Stomach (tissue), 9 donors: ENCODE data around the gene HLA-A. TPM values are rescaled to one million over a fixed set of nuclear protein-coding genes. Genes with fewer than 3 reads are reported as not detected.

Source experiments
- DNase-seq, 2 donors: peaks; one replicate each; pipeline versions ENCODE4 v3.0.0 to v3.0.0-alpha.2; 2013 to 2019
- H3K27ac ChIP-seq, 5 donors: fragments of 200-600 bp in 4 of 5; sonication (generic) in 4 of 5; one replicate each; pipeline ENCODE4 v1.5.1; 2013 to 2019; ENCODE audit warnings: mild to moderate bottlenecking in 1 of 5, moderate library complexity in 1 of 5
- H3K27me3 ChIP-seq, 3 donors: fragments of 200-600 bp; sonication (generic); one replicate each; pipeline ENCODE4 v1.5.1; 2017 to 2019; ENCODE audit warnings: mixed run types in 1 of 3
- H3K36me3 ChIP-seq, 4 donors: fragments of 200-600 bp; sonication (generic); 1 replicate in 3 of 4; 2 replicates in 1 of 4; pipeline ENCODE4 v1.5.1; 2016 to 2019
- H3K4me1 ChIP-seq, 4 donors: fragments of 200-600 bp; sonication (generic); one replicate each; pipeline ENCODE4 v1.5.1; 2016 to 2019
- H3K4me3 ChIP-seq, 4 donors: fragments of 200-600 bp; sonication (generic) in 3 of 4; one replicate each; pipeline ENCODE4 v1.5.1; 2016 to 2019; ENCODE audit warnings: mild to moderate bottlenecking in 1 of 4
- H3K9me3 ChIP-seq, 4 donors: fragments of 200-600 bp; sonication (generic); one replicate each; pipeline ENCODE4 v1.5.1; 2016 to 2019
- EP300 ChIP-seq: sonication (generic); formaldehyde crosslinking; IDR thresholded peaks from one replicate; pipeline ENCODE4 v1.6.1; 2017; ENCODE audit warnings: antibody characterized with exemption
- POLR2A ChIP-seq, 4 donors: fragments of 450-650 bp; IDR thresholded peaks; one replicate each; pipeline ENCODE4 v1.6.1; 2016; ENCODE audit warnings: antibody characterized with exemption in 4 of 4, control low read depth in 2 of 4, mild to moderate bottlenecking in 1 of 4, moderate library complexity in 1 of 4
- POLR2AphosphoS5 ChIP-seq, 3 donors: sonication (generic); formaldehyde crosslinking; IDR thresholded peaks; one replicate each; pipeline ENCODE4 v1.6.1; 2016; ENCODE audit warnings: antibody characterized with exemption in 3 of 3
- WGBS, 5 donors: extraction: QIAGEN DNeasy Blood & Tissue Kit in 3 of 5; methylation state at CpG; one replicate each; pipeline versions ENCODE4 v1.1.5 to v1.1.7; 2013 to 2018; 5-methylcytosine and 5-hydroxymethylcytosine counted together
- intact Hi-C: fragments of 100-400 bp; cut with DNase I; formaldehyde crosslinking; loops from one replicate; pipeline ENCODE4 v1.15.1; 2023; ENCODE audit warnings: low total_unique reads
- polyA plus RNA-seq, 3 donors: library from polyadenylated mRNA; stranded (reverse); fragments of 200-250 nt; gene quantifications; one replicate each; pipeline ENCODE4 v1.2.3, GENCODE V29; 2013
- total RNA-seq, 5 donors: library from RNA; depleted of rRNA; stranded (reverse); fragments of >200 nt; gene quantifications; one replicate each; pipeline versions ENCODE4 v1.1.0 to v1.2.3, GENCODE V29; 2014 to 2016
- TF ChIP-seq, protein P1 (sequence below), 7 experiments: fragments of 450-650 bp in 4 of 7; fragments of 200-600 bp in 3 of 7; sonication (generic) in 3 of 7; IDR thresholded peaks; one replicate each; pipeline ENCODE4 v1.5.1; 2016 to 2019; ENCODE audit warnings: antibody characterized with exemption in 7 of 7, control low read depth in 2 of 7, mild to moderate bottlenecking in 1 of 7
- donor health status: healthy with polysubstance abuse.
- donor health status: Bipolar disorder and iron deficiency.
- donor health status: healthy.

The HLA-A gene
- total and polyA plus RNA-seq, 8 donors = 142 to 910 (median 303) TPM

- Histone ChIP-seq H3K27me3 (no peaks in the 10 kb centered on the region), H3K4me1 (peaks cover 0 to 6% (median 0%) of the 10 kb centered on the region in 4 donors), H3K36me3 (no peaks in the 10 kb centered on the region), H3K27ac (no peak overlapping the region), H3K4me3 (no peak overlapping the region), H3K9me3 (no peaks in the 10 kb centered on the region)
- DNase-seq = no peak
- TF ChIP-seq EP300 (no peak), POLR2AphosphoS5 (IDR thresholded peaks at IDR 0.05) (no peak), POLR2A (IDR thresholded peaks at IDR 0.05) (no peak)
- TF ChIP-seq, protein P1, sequence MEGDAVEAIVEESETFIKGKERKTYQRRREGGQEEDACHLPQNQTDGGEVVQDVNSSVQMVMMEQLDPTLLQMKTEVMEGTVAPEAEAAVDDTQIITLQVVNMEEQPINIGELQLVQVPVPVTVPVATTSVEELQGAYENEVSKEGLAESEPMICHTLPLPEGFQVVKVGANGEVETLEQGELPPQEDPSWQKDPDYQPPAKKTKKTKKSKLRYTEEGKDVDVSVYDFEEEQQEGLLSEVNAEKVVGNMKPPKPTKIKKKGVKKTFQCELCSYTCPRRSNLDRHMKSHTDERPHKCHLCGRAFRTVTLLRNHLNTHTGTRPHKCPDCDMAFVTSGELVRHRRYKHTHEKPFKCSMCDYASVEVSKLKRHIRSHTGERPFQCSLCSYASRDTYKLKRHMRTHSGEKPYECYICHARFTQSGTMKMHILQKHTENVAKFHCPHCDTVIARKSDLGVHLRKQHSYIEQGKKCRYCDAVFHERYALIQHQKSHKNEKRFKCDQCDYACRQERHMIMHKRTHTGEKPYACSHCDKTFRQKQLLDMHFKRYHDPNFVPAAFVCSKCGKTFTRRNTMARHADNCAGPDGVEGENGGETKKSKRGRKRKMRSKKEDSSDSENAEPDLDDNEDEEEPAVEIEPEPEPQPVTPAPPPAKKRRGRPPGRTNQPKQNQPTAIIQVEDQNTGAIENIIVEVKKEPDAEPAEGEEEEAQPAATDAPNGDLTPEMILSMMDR (IDR thresholded peaks at IDR 0.05) = no peak
- intact Hi-C loops = no loop called here
- 79 to 96% (median 87%) methylated on average over 7 to 21 of the region's 21 CpGs for WGBS, 5 donors
Observed at GRCh38 chr6:29956518-29956917, 14.2 kb downstream of the HLA-A start.

DNA sequence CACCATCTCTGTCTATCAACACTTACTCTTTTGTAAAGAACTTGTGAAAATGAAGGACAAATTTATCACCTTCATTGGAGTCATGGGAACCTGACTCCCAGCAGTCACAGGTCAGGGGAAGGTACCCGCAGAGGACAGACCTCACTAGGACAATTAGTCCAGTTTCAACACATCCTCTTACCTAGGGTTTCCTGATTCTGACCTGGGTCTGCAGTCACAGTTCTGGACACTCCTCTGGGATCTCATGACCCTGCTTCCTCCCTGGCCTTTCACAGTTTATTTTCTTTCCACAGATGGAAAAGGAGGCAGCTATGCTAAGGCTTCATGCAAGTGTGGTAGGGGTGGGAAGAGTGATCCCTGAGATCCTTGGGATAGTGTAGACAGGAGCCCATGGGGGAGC lies 15.7 kb downstream of the HLA-A start:
- Histone ChIP-seq H3K4me3 (no peak overlapping the region), H3K36me3 (no peaks in the 10 kb centered on the region), H3K27ac (no peak overlapping the region), H3K4me1 (peaks cover 0 to 3% (median 0%) of the 10 kb centered on the region in 4 donors), H3K9me3 (no peaks in the 10 kb centered on the region), H3K27me3 (no peaks in the 10 kb centered on the region)
- WGBS, 5 donors = 92 to 100% (median 94%) methylated on average over 1 of the region's 1 CpG
- DNase-seq = no peak
- intact Hi-C loops = no loop called here
- TF ChIP-seq POLR2AphosphoS5 (IDR thresholded peaks at IDR 0.05) (no peak), POLR2A (IDR thresholded peaks at IDR 0.05) (no peak), EP300 (no peak)
- TF ChIP-seq, protein P1 (IDR thresholded peaks at IDR 0.05) = no peak

- Histone ChIP-seq H3K4me3 (no peak overlapping the region), H3K27me3 (no peaks in the 10 kb centered on the region), H3K36me3 (no peaks in the 10 kb centered on the region), H3K9me3 (no peaks in the 10 kb centered on the region), H3K4me1 (no peaks in the 10 kb centered on the region), H3K27ac (no peak overlapping the region)
- intact Hi-C loops = no loop called here
- TF ChIP-seq, protein P1 (IDR thresholded peaks at IDR 0.05) = no peak
- TF ChIP-seq EP300 (no peak), POLR2A (IDR thresholded peaks at IDR 0.05) (no peak), POLR2AphosphoS5 (IDR thresholded peaks at IDR 0.05) (no peak)
- 59 to 82% (median 74%) methylated on average over 2 of the region's 2 CpGs for WGBS, 5 donors
- no peak for DNase-seq
Observed at GRCh38 chr6:29958921-29959320, 16.6 kb downstream of the HLA-A start.

DNA sequence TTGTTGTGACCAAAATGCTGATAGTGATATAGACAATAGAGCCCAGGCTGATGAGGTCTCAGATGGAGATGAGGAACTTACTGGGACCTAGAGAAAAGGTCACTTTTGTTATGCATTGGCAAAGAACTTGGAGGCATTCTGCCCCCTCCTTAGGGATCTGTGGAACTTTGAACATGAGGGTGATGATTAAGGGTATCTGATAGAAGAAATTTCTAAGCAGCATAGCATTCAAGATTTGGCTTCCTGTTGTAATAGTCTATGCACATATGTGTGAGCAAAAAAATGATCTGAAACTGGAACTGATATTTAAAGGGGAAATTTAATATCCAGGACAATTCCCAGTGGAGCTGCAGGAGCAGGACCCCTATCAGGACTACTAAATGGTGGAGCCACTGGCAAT lies 17.1 kb downstream of the HLA-A start:
- Histone ChIP-seq H3K4me1 (peaks cover 0 to 5% (median 4%) of the 10 kb centered on the region in 4 donors), H3K9me3 (no peaks in the 10 kb centered on the region), H3K27ac (no peak overlapping the region), H3K36me3 (no peaks in the 10 kb centered on the region), H3K27me3 (no peaks in the 10 kb centered on the region), H3K4me3 (no peak overlapping the region)
- TF ChIP-seq POLR2A (IDR thresholded peaks at IDR 0.05) (no peak), POLR2AphosphoS5 (IDR thresholded peaks at IDR 0.05) (no peak), EP300 (no peak)
- TF ChIP-seq, protein P1 (IDR thresholded peaks at IDR 0.05) = no peak
- DNase-seq = no peak
- intact Hi-C loops = no loop called here
